NCI-H2171 (cell line): ENCODE data around the gene SPACA9.

Source experiments
- DNase-seq: peaks from one replicate; lab custom pipeline; 2025; lab: John Stamatoyannopoulos, UW

SPACA9 gene

DNA sequence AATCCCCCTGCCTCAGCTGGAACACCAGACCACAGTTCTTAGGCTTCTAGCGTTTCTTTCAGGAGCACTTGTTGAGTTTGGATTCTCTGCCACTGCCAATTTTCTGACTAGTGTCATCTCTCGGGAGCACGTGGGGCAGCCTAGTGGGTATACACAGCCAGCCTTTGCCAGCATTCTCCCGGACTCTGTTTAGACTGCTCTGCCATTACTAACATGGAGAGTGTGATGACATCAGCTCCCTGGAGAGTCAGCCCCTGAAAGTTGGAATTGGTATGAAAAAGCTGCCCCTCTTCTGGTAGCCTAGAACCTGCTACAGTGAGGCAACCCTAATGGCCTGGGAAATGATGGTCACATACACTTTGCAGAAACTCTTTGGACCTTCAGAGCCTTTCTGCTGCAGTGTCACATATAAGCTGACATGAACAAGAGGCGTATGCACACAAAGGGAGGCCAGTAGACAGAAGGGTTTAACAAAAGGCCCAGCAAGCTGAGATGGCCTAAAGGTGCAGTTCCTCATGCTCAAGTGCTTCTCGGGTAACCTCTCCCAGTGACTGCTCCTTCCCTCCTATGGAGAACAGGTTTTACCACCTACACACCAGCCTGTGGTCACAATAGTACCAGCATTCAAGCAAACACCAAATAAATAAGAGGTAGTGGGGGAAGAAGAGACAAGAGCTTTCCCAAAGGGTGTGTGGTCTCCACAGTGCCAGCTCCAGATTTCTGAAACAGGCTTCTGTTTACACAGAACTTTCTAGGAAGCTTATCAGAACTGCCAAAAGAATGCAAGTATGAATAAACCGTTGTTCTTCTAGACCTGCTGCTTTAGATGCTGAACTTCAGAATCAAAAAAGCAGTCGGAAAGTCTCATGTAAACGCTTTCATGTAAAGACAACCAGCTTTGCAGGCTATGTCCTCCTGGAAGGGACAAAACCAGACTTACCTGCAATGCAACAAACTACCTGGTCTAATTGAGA, 16.5 kb downstream of the SPACA9 start:
- no peak for DNase-seq

- DNase-seq = no peak
Observed at GRCh38 chr9:132896264-132896663, 17.6 kb downstream of the SPACA9 start.

GRCh38 chr9:132896906-132897305, 18.2 kb downstream of the SPACA9 start:
- no peak for DNase-seq

DNA sequence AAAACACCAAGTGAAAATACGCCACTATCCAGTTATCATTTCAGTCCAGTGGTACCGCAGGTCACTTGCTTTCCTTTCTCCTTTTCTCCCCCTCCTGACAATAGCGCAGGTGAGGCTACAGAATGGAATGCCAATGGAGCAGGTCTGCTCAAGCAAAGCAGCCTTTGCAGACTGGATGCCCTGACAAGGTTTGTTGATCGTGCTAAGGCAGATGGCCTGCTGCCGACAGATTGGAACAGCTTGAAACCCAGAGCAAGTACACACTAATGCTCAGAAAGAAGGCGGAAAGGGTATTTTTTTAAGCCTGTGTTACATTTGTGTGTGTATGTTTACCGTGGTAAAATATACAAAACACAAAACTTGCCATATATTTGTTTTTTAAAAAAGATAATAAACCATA, 19.4 kb downstream of the SPACA9 start:
- peak; percentile 37 for DNase-seq

- peak; percentile 68 for DNase-seq
Observed at GRCh38 chr9:132901858-132902831, 23.4 kb downstream of the SPACA9 start.

DNA sequence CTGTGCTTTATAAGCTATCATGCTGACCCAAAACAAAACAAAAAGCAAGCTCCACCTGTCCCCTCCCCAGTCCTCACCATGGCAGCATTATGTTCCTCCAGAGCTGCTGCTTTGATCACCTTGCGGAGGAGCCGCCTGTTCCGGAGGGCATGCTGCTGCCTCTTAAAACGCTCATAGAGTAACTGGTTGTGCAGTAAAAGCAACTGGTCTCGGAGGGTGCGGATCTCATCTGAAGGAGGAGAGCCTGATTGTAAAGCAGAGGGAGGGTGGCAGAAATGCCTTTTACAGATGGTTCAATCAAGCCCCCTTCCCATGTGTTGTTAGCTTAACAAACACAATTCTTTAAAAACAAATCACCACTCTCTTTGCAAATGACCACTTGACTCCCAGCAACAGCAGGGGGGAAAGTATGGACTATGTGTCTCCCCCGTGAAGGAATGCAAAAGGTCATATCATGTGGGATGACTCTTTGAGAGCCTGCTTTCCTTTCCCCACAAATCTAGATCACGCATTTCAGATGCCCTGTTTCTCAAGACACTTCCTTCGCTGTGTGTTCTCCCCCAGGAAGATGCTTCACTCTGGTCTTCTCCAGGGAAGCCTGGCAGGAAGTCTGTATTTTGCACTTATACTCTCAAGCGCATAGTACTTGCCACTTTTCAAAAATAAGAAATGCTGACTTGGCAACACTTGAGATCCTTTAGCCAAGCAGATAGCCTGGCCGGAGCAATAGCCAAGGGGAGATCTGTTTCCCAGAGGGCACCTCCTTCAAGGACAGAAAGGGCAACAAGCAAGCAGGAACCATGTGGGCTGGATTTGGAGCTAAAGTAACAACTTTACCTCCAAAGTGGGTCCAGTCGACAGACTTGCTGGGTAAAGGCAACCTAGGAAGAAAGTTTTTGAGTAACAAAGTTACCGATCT, 25.1 kb downstream of the SPACA9 start:
- no peak for DNase-seq

GRCh38 chr9:132905726-132906125, 27.0 kb downstream of the SPACA9 start:
- no peak for DNase-seq

DNA sequence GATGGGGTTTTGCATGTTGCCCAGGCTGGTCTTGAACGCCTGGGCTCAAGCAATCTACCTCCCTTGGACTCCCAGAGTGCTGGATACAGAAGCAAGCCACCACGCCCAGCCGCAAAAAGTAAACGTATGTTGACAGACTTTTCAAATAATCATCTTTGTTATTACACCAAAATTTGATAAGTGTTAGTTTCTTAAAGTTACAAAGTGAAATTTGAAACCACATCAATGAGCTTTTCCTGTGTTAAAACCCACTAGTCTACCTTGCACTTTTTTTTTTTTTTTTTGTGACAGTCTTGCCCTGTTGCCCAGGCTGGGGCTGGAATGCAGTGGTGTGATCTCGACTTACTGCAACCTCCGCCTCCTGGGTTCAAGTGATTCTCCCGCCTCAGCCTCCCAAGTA, 29.9 kb downstream of the SPACA9 start:
- DNase-seq = no peak

DNA sequence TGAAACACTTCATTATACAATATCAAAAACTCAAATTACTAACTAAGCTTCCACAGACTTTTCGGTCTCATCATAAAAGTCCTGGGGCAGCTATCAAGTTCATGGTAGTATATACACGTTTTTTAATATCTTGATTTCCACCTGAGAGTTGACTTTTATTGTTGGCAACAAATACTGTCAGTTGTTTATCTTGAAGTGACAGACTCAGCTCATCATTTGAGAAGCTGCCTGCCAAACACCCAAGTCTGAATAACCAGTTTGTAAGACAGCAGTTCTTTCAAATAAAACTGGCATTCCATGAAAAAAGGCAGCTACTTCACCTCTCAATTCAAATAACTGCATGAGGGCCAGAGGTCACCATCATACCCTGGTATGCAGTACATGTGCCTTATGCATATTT, 30.6 kb downstream of the SPACA9 start:
- no peak for DNase-seq

GRCh38 chr9:132910376-132910775, 31.7 kb downstream of the SPACA9 start:
- no peak for DNase-seq

GRCh38 chr9:132912131-132912530, 33.4 kb downstream of the SPACA9 start:
- no peak for DNase-seq

GRCh38 chr9:132914924-132915323, 36.2 kb downstream of the SPACA9 start:
- DNase-seq = no peak

GRCh38 chr9:132919614-132920268, 41.0 kb downstream of the SPACA9 start:
- no peak for DNase-seq

GRCh38 chr9:132923346-132923902, 44.7 kb downstream of the SPACA9 start:
- no peak for DNase-seq

- DNase-seq = no peak
Observed at GRCh38 chr9:132927704-132928103, 49.0 kb downstream of the SPACA9 start.

GRCh38 chr9:132931178-132931735, 52.6 kb downstream of the SPACA9 start:
- no peak for DNase-seq

DNA sequence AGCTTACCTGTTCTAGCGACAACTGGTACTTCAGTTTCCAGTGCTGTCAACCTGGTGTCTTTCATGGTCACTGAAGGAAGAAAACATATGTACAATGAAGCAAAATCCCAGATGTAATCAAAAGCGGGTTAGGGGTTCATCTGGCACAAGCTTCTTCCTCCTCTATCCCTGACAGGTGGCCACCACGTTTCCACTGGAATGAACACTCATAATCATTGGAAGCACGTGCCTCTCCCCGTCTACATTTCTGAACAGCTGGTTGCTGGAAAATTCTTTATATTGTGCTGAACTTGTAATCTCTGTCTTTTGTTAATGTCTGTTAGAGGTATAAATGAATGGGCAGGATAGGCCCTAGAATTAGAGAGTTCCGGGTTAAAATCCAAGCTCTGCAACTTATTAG, 56.3 kb downstream of the SPACA9 start:
- DNase-seq = peak; percentile 85

DNA sequence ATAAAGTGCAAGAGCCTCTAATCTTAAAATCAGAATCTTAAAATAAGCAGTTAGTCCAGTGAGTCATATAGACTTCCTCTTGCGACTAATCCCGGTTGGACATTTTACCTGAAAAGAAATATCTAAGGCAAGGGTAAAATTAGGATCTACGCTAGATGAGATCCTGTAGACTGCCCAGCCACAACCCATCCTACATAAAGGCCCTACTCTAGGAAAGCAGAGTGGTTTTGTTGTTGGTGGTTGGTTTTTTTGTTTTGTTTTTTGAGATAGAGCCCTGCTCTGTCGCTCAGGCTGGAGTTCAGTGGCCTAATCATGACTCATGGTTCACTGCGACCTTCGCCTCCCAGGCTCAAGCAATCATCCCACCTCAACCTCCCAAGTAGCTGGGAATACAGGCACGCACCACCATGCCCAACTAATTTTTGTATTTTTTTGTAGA, 58.8 kb downstream of the SPACA9 start:
- DNase-seq = no peak

DNA sequence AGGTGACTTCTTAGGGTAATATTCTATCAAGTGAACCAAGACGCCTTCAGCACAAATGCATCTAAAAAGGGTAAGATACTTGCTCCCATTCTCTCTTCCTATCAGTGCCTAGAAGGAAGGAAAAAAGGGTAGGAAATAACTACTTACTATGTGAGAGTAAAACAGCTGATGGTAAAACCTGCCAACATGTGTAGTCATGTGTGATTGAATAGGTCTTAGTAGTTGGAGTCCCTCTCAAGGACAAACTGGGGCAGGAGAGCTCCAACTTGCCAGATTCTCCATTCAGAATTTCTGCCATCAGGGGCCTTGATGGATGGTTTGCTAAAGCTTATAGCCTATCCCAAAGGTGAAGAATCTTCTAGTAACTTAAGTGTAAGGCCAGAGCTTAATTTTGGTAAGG, 60.5 kb downstream of the SPACA9 start:
- no peak for DNase-seq
